GM12878 (cell line): ENCODE results near the gene SH3GL3. TPM values are rescaled to one million over a fixed set of nuclear protein-coding genes. Genes with fewer than 3 reads are reported as not detected.

Experiments used
- ATAC-seq: fragments of 200-7000 bp; cut with Tn5 transposase; 3 replicates; pipeline ENCODE4 v1.9.1; 2020; ENCODE audit warnings: mild to moderate bottlenecking, moderate library complexity
- BruUV-seq: library from RNA; stranded (reverse); fragments of 400-500 nt; replicated peaks from 2 replicates; lab custom pipeline; 2021; lab: Mats Ljungman, UMichigan
- CTCF ChIA-PET: fragments of 300-600 bp; sonication (Branson Sonifier 250); formaldehyde crosslinking; extraction: SDS; loops from one replicate; lab custom pipeline; 2021; ENCODE audit warnings: inconsistent platforms; lab: Yijun Ruan, JAX
- POLR2A ChIA-PET: fragments of 350-600 bp; formaldehyde crosslinking; extraction: SDS; loops from one replicate; lab custom pipeline; 2021; ENCODE audit warnings: inconsistent platforms; lab: Charles Lee
- RAD21 ChIA-PET: fragments of 300-600 bp; sonication (Branson Sonifier 250); formaldehyde crosslinking; loops from one replicate; lab custom pipeline; 2023; ENCODE audit warnings: antibody characterized with exemption; ENCODE audit not compliant: unreplicated experiment; lab: Charles Lee
- SMC1A ChIA-PET: fragments of 300-600 bp; sonication (Branson Sonifier 250); formaldehyde crosslinking; loops from one replicate; lab custom pipeline; 2023; ENCODE audit not compliant: unreplicated experiment, uncharacterized antibody; lab: Charles Lee
- DNase-seq: peaks from one replicate; pipeline ENCODE4 v3.0.0-alpha.2; 2011; ENCODE audit warnings: low read depth, low spot score
- FAIRE-seq: peaks from 3 replicates; lab custom pipeline; 2011; peaks lifted over from hg19 to GRCh38; lab: Jason Lieb, UNC
- H2AFZ ChIP-seq: 2 replicates; pipeline ENCODE4 v1.6.0; 2011; ENCODE audit warnings: low read depth, low read length, control low read depth; ENCODE audit not compliant: control insufficient read depth
- H3K27ac ChIP-seq: 2 replicates; pipeline ENCODE4 v1.5.1; 2011; ENCODE audit warnings: control low read depth; ENCODE audit not compliant: control insufficient read depth, insufficient read depth
- H3K27me3 ChIP-seq, 2 experiments: replicated peaks in 1 of 2; 2 replicates each; pipeline versions ENCODE4 v1.6.0 to v1.6.1; 2011; ENCODE audit warnings: low read length in 1 of 2; ENCODE audit not compliant: control insufficient read depth in 2 of 2, insufficient read depth in 2 of 2
- H3K36me3 ChIP-seq, 2 experiments: 2 replicates each; pipeline ENCODE4 v1.5.1; 2011; ENCODE audit warnings: low read length in 1 of 2; ENCODE audit not compliant: control insufficient read depth in 2 of 2, insufficient read depth in 2 of 2
- H3K4me1 ChIP-seq: 2 replicates; pipeline ENCODE4 v1.6.1; 2011; ENCODE audit warnings: mild to moderate bottlenecking, low read length, moderate library complexity, mixed read lengths; ENCODE audit not compliant: control insufficient read depth, insufficient read depth
- H3K4me2 ChIP-seq: 2 replicates; pipeline ENCODE4 v1.6.0; 2011; ENCODE audit warnings: control low read depth; ENCODE audit not compliant: control insufficient read depth, insufficient read depth
- H3K4me3 ChIP-seq: fragments of 200-600 bp; sonication (generic); 2 replicates; pipeline ENCODE4 v1.5.1; 2016
- H3K79me2 ChIP-seq: 2 replicates; pipeline ENCODE4 v1.6.0; 2011; ENCODE audit warnings: low read length; ENCODE audit not compliant: control insufficient read depth, insufficient read depth
- H3K9ac ChIP-seq: 2 replicates; pipeline ENCODE4 v1.8.0; 2011; ENCODE audit warnings: low read length, control low read depth, mixed read lengths; ENCODE audit not compliant: control insufficient read depth, insufficient read depth
- H3K9me3 ChIP-seq: replicated peaks from 3 replicates; pipeline ENCODE4 v1.5.1; 2011; ENCODE audit warnings: mild to moderate bottlenecking, low read length; ENCODE audit not compliant: control insufficient read depth, insufficient read depth
- H4K20me1 ChIP-seq: 2 replicates; pipeline ENCODE4 v1.6.0; 2011; ENCODE audit not compliant: control insufficient read depth, insufficient read depth
- CREB1 ChIP-seq: IDR thresholded peaks from 2 replicates; pipeline ENCODE4 v1.6.1; 2012; ENCODE audit warnings: low read depth, mild to moderate bottlenecking, inconsistent platforms
- EED ChIP-seq: sonication (generic); IDR thresholded peaks from 2 replicates; pipeline ENCODE4 v1.6.1; 2016; ENCODE audit warnings: antibody characterized with exemption, low read depth
- FOXK2 ChIP-seq: fragments of 450-650 bp; IDR thresholded peaks from 2 replicates; pipeline ENCODE4 v1.6.1; 2017; ENCODE audit warnings: mild to moderate bottlenecking, moderate library complexity
- GABPA ChIP-seq: IDR thresholded peaks from 2 replicates; pipeline ENCODE4 v1.6.1; 2014; ENCODE audit warnings: antibody characterized with exemption, low read depth, mild to moderate bottlenecking, inconsistent platforms
- NBN ChIP-seq: fragments of 450-650 bp; IDR thresholded peaks from 2 replicates; pipeline ENCODE4 v1.6.1; 2016
- NFIC ChIP-seq: IDR thresholded peaks from 2 replicates; pipeline ENCODE4 v1.6.1; 2012; ENCODE audit warnings: low read depth, mild to moderate bottlenecking, inconsistent platforms, low read length, moderate library complexity
- POLR2A ChIP-seq: IDR thresholded peaks from 2 replicates; pipeline ENCODE4 v1.6.1; 2011; ENCODE audit warnings: low read depth, mild to moderate bottlenecking, low read length
- RBBP5 ChIP-seq: fragments of 200-600 bp; sonication (generic); conservative IDR thresholded peaks from 2 replicates; pipeline ENCODE4 v1.6.1; 2016
- SKIL ChIP-seq: fragments of 450-650 bp; IDR thresholded peaks from 2 replicates; pipeline ENCODE4 v1.6.1; 2017; ENCODE audit warnings: mild to moderate bottlenecking, low read depth, inconsistent platforms; ENCODE audit not compliant: poor library complexity, severe bottlenecking
- SMAD5 ChIP-seq: IDR thresholded peaks from 2 replicates; pipeline ENCODE4 v1.6.1; 2016; ENCODE audit warnings: antibody characterized with exemption, low read depth
- ZBED1 ChIP-seq: IDR thresholded peaks from 2 replicates; pipeline ENCODE4 v1.6.1; 2016; ENCODE audit warnings: borderline replicate concordance
- ZNF274 ChIP-seq: IDR thresholded peaks from one replicate; pipeline ENCODE4 v1.8.0; 2011; ENCODE audit not compliant: insufficient read length, insufficient read depth
- ZNF687 ChIP-seq: fragments of 450-650 bp; IDR thresholded peaks from 2 replicates; pipeline ENCODE4 v1.6.1; 2017; ENCODE audit warnings: mild to moderate bottlenecking, moderate library complexity
- WGBS: methylation state at CpG from one replicate; pipeline ENCODE4 v1.1.6; 2016; ENCODE audit warnings: low lambda C conversion rate; ENCODE audit not compliant: insufficient replicate concordance, insufficient coverage; ENCODE audit errors: missing lambda C conversion rate; 5-methylcytosine and 5-hydroxymethylcytosine counted together
- in situ Hi-C: fragments of 300-500 bp; cut with MboI; formaldehyde crosslinking; loops from 9 replicates; pipeline ENCODE4 v1.14.3; 2018; ENCODE audit warnings: mixed read lengths
- intact Hi-C: fragments of 100-400 bp; cut with micrococcal nuclease; formaldehyde crosslinking; loops from one replicate; pipeline ENCODE4 v1.14.2; 2022; ENCODE audit not compliant: unreplicated experiment
- polyA plus RNA-seq, 11 experiments: library from polyadenylated mRNA; depleted of rRNA in 4 of 11; unstranded in 6 of 11; stranded (reverse) in 5 of 11; fragments of >200 nt; fragmentation: Nextera tagmentation in 4 of 11; fragmentation: Illumina TruSeq in 1 of 11; extraction: Ambion mirVana in 4 of 11; extraction: Trizol in 1 of 11; gene quantifications; 1 replicate in 1 of 11; 2 replicates in 10 of 11; pipeline versions ENCODE4 v1.2.1 to v1.2.3, GENCODE V29; 2011 to 2016; ENCODE audit warnings: inconsistent platforms in 2 of 11, missing spikeins in 2 of 11, low read depth in 1 of 11
- total RNA-seq, 4 experiments: library from RNA; depleted of rRNA in 3 of 4; stranded (reverse); fragments of >200 nt in 3 of 4; fragmentation: Illumina TruSeq in 1 of 4; extraction: Trizol in 1 of 4; gene quantifications; 2 replicates each; pipeline versions ENCODE4 v1.2.1 to v1.2.3, GENCODE V29; 2013 to 2021

Gene SH3GL3
- total and polyA plus RNA-seq, 10 of the 15 experiments (the other 5 are each of a cell fraction or from before 2014, with no cell fraction given): not detected

- H3K4me1 ChIP-seq: no peaks in the 10 kb centered on the region
- POLR2A ChIA-PET: no interaction called here
- no peak overlapping the region for H2AFZ ChIP-seq
- RAD21 ChIA-PET: no interaction called here
- no peak for ATAC-seq
- no peak overlapping the region for H3K27ac ChIP-seq
- BruUV-seq: no TSS peak
- SMC1A ChIA-PET: no interaction called here
- 4% methylated on average over 6 of the region's 6 CpGs for WGBS
- H3K27me3 ChIP-seq: peaks cover 6 to 7% of the 10 kb centered on the region in 2 experiments; a peak in 3 of 4 replicates
- no peak overlapping the region for H3K4me3 ChIP-seq
- DNase-seq: no peak
- H3K9ac ChIP-seq: no peak overlapping the region
- CTCF ChIA-PET: no interaction called here
- H3K79me2 ChIP-seq: no peaks in the 10 kb centered on the region
- in situ Hi-C loops (no loop called here), intact Hi-C loops (no loop called here)
- no peak overlapping the region for H3K4me2 ChIP-seq
- no peaks in the 10 kb centered on the region for H4K20me1 ChIP-seq
- no peaks in the 10 kb centered on the region; the same call in 1 of the 3 replicates for H3K9me3 ChIP-seq
- H3K36me3 ChIP-seq: no peaks in the 10 kb centered on the region
- peak; percentile 57 for FAIRE-seq
- TF ChIP-seq CREB1: no peak
- TF ChIP-seq ZNF274: no peak
- no peak for TF ChIP-seq NFIC
Observed at GRCh38 chr15:83651541-83651940, 204.4 kb downstream of the SH3GL3 start.

- ChIA-PET CTCF (no interaction called here), POLR2A (no interaction called here), RAD21 (no interaction called here), SMC1A (no interaction called here)
- Histone ChIP-seq H4K20me1 (no peaks in the 10 kb centered on the region), H3K79me2 (no peaks in the 10 kb centered on the region), H3K27me3 (peaks cover 6 to 7% of the 10 kb centered on the region in 2 experiments; a peak in 3 of 4 replicates), H3K9me3 (no peaks in the 10 kb centered on the region; the same call in 1 of the 3 replicates), H2AFZ (no peak overlapping the region), H3K36me3 (no peaks in the 10 kb centered on the region), H3K27ac (no peak overlapping the region), H3K4me2 (no peak overlapping the region), H3K4me1 (no peaks in the 10 kb centered on the region), H3K4me3 (no peak overlapping the region), H3K9ac (no peak overlapping the region)
- no peak for FAIRE-seq
- BruUV-seq: no TSS peak
- ATAC-seq: no peak
- in situ Hi-C loops (no loop called here), intact Hi-C loops (no loop called here)
- DNase-seq: no peak
- WGBS: 51% methylated on average over 5 of the region's 5 CpGs
- TF ChIP-seq EED: no peak
- no peak for TF ChIP-seq POLR2A
- TF ChIP-seq NBN: no peak
- TF ChIP-seq GABPA: no peak
- TF ChIP-seq FOXK2: no peak
- no peak for TF ChIP-seq RBBP5
- no peak for TF ChIP-seq ZNF687
- TF ChIP-seq SKIL: no peak
- TF ChIP-seq SMAD5: no peak
- TF ChIP-seq ZBED1: no peak
Observed at GRCh38 chr15:83652626-83653204, 205.6 kb downstream of the SH3GL3 start.
